OCI-M1 (cell line): Measurements from ENCODE around the gene FRMD7.
A peak's percentile ranks its signal among the peaks of the same experiment; 100 is the strongest.
"Not testable (repeated sequence)": the region's sequence is repeated elsewhere in the genome, so short reads cannot be mapped to it uniquely, and the experiment has no call there.

Experiments used
- DNase-seq: peaks from one replicate; lab custom pipeline; 2025; lab: John Stamatoyannopoulos, UW

FRMD7 gene, protein sequence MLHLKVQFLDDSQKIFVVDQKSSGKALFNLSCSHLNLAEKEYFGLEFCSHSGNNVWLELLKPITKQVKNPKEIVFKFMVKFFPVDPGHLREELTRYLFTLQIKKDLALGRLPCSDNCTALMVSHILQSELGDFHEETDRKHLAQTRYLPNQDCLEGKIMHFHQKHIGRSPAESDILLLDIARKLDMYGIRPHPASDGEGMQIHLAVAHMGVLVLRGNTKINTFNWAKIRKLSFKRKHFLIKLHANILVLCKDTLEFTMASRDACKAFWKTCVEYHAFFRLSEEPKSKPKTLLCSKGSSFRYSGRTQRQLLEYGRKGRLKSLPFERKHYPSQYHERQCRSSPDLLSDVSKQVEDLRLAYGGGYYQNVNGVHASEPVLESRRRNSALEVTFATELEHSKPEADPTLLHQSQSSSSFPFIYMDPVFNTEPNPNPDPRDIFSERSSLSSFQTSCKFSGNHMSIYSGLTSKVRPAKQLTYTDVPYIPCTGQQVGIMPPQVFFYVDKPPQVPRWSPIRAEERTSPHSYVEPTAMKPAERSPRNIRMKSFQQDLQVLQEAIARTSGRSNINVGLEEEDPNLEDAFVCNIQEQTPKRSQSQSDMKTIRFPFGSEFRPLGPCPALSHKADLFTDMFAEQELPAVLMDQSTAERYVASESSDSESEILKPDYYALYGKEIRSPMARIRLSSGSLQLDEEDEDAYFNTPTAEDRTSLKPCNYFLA

DNA sequence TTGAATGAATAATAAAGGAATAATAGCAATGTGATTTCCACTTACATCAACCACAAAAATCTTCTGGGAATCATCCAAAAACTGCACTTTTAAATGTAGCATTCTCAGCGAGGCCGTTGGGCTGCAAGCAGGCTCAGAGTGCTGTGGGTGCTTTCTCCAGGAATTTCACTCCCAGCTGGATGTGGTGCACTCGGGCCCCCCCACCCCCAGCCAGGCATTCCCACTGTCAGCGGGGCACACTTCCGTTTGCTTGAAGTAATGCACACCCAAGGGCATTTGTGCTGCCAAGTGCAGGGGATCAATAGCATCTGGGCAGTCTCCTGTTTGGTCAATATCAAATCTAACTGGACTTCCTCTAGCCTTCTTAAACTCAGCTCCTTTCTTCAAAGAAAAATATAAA lies at the start of gene FRMD7:
Gene FRMD7, minus strand, starts transcription at position 278 of the 400 bp plus-strand sequence. Its CDS starts 176 bp downstream, at position 102.
- DNase-seq = no peak

- DNase-seq = no peak
Measured at GRCh38 chrX:132173647-132174046, 45.8 kb upstream of the FRMD7 start.

DNA sequence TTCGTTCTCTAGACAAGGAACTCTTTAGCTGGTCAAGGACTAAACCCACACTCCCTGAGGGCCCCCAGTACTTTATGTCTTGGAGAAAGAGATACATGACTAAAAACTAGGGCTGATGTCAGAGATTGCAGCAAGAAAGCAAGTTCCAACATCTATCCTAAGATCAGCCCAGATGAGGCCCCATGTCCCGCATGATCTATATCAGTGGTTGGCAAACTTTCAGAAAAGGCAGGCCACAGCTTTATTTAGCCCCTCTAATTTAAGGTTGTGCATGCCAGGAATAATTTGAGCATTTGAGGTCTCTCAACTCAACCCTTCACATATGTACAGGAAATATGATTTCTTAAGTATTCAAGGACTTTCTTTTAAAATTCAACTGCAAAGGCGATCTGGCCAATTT lies 44.1 kb upstream of the FRMD7 start:
- no peak for DNase-seq

- peak; percentile 22 for DNase-seq
Measured at GRCh38 chrX:132171478-132171877, 43.7 kb upstream of the FRMD7 start.

- no peak for DNase-seq
Measured at GRCh38 chrX:132169554-132169953, 41.7 kb upstream of the FRMD7 start.

DNA sequence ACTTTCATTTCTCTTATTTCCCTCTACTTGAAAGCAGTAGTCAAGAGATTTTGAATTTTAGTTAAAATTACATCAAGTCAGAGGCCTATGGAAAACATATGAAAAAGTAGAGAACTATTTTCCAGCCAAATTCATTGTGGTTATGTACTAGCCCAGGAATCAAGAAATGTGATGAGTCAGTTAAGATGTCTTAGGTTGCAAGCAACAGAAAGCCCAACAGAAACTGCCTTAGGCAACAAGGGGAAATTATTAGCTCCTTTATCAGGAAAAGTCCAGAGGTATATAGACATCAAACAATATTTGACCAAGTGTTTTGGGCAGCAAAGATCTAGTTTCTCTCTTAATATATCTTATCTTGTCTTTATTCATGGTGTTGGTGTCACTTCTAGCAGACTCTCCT lies 37.8 kb upstream of the FRMD7 start:
- no peak for DNase-seq

- DNase-seq = no peak
Measured at GRCh38 chrX:132165005-132165404, 37.2 kb upstream of the FRMD7 start.

DNA sequence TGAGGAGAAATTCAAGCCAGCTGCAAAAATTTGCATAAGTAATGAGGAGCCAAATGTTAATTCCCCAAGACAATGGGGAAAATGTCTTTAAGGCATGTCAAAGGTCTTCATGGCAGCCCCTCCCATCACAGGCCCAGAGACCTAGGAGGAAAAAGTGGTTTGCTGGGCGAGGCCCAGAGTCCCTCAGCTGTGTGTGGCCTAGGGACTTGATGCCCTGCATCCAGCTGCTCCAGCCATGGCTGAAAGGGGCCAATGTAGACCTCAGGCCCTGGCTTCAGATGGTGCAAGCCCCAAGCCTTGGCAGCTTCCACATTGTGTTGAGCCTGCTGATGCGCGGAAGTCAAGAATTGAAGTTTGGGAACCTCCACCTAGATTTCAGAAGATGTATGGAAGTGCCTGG lies 35.3 kb upstream of the FRMD7 start:
- not testable (repeated sequence) for DNase-seq

DNA sequence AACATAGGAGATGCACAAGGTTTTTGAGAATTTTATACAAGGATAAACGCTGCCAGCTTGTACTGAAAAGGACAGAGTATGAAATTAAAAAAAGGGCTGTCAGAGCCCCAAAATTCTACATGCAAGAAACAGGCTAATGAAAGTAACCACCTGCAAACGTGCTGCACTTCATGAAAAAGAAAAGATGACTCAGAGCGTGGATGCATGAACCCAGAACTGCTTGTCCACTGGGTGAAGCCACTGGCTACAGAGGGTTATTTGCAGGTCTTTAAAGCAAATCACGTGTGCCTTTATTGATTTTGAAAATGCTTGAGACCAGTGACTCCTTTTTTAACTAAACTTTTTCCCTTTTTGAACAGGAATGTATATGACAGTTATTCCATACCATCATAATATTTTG lies 25.3 kb upstream of the FRMD7 start:
- no peak for DNase-seq

DNA sequence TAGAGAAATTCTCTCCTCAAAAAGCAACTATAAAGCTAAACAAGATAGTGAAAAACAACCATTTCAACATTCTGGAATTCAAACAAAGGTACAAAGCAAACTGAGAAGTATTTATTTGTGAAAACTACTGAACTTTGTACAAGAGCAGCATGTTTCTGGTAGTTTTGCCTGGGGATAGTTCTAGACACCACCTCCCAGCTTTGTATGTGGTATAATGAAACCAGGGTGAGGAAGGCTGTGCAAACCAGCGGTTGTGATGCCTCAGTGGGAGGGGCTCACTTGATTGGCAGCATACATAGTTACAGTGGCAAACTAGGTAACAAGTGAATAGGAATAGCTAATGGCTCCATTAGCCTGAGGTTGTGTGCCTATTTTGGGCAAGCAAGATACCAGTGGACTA lies 18.6 kb upstream of the FRMD7 start:
- no peak for DNase-seq

- no peak for DNase-seq
Measured at GRCh38 chrX:132144061-132144460, 16.2 kb upstream of the FRMD7 start.

DNA sequence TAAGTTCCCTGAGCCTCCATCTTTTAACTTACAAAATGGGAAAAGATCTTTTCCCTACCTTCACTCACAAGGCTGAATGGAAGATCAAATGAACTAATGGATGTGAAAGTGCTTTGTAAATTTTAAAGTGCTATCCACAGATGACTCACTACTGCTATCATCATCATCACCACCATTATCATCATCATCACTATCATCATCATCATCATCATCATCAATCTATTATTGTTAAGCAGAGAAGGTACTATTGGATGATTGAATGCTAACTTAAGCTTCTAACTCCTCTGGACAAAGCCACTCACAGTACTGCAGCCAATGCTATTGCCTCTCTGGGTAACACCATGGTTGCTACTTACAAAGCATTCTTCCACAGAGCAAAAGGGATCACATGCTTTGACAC lies 1.9 kb downstream of the FRMD7 start:
- no peak for DNase-seq

DNA sequence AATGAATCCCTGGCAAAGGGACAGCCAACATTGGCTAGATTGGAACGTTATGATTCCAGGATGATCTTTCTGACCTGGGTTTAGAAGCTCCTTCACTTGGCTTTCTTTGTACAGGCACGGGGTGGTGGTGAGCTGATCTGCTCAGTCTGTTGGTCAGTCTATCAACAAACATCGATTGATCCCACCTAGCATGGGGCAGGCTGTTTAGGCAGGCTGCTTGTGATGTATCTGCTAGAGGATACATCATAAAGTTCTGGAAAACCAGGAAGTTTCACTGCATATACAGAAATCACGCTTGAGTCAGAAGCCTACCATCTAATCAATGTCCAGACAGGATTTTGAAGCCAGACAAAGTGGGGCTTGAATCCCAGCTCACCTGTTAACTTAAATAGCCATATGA lies 6.9 kb downstream of the FRMD7 start:
- DNase-seq = no peak

GRCh38 chrX:132119821-132120515 lies 7.9 kb downstream of the FRMD7 start:
- no peak for DNase-seq

DNA sequence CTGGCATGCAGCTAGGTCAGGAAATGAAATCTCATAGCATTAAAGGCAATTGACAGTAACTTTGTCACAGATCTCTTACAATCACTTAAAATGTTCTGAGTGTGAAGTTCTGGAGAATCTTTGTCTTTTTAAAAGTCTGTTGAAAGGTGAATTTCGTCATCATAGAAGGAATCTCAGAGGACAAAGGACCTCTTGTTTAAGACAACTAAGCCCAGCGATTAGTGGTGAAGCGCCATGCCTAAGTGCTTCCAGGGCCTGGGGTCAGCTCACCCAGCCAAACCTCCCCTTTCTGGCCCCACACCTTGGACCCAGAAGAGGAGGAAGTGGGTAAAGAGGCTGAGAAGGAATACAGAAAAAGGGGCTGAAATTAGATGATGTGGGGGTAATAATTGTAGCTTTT lies 8.5 kb downstream of the FRMD7 start:
- no peak for DNase-seq

- no peak for DNase-seq
Measured at GRCh38 chrX:132118358-132118757, 9.5 kb downstream of the FRMD7 start.

DNA sequence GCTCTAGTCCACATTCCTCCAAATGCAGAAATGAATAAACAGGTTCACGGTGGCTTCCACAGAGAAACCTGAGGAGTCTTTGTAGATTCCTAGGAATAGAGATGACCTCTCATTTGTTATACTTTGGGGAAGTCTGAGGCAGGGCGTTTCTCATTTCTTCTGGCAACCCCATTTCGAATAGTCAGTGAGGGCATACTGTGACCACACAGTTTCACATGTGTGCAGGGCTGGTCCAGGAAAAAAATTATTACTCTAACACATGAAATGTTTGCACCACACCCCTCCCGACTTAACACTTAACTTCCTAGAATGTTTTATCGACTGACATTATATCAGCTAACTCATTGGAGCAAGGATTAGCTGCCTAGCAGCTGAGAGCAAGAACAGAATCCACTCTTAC lies 12.0 kb downstream of the FRMD7 start:
- DNase-seq = no peak

DNA sequence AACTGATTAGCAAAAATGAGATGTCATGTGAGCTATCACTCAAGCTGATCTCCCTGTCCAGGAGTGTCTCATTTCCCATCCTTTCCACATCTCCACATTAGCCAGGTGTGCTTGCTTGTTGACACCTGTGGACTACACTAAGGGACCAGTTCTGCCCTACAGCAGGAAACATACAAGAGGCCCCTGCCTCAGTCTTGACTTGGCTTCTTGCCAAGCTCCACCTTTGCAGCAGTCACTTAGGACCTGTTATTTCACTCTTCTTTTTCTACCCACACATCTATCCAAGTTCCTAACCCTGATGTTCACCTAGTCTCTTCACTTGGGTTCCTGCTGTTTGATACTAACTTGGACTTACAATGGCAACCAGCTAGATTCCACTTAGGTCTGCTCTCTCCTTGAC lies 13.2 kb downstream of the FRMD7 start:
- DNase-seq = no peak

- DNase-seq = no peak
Measured at GRCh38 chrX:132107291-132107690, 20.5 kb downstream of the FRMD7 start.

GRCh38 chrX:132101799-132102198 lies 26.0 kb downstream of the FRMD7 start:
- DNase-seq = no peak

GRCh38 chrX:132101206-132101605 lies 26.6 kb downstream of the FRMD7 start:
- DNase-seq = no peak

GRCh38 chrX:132098704-132099103 lies 29.1 kb downstream of the FRMD7 start:
- DNase-seq = not testable (repeated sequence)

GRCh38 chrX:132094164-132094563 lies 33.7 kb downstream of the FRMD7 start:
- no peak for DNase-seq
